Sigmoid colon (tissue), 4 donors: ENCODE results near the gene TCF3.

ENCODE experiments used
- CTCF ChIP-seq, 4 experiments: fragments of 450-650 bp in 3 of 4; fragments of 200-600 bp in 1 of 4; IDR thresholded peaks; one replicate each; pipeline ENCODE4 v1.5.1; 2016 to 2019; ENCODE audit warnings: antibody characterized with exemption in 4 of 4, mild to moderate bottlenecking in 3 of 4, moderate library complexity in 2 of 4
- EP300 ChIP-seq, 4 donors: sonication (generic); formaldehyde crosslinking; IDR thresholded peaks; one replicate each; pipeline ENCODE4 v1.6.1; 2017; ENCODE audit warnings: antibody characterized with exemption in 4 of 4
- POLR2A ChIP-seq, 2 donors: fragments of 450-650 bp; IDR thresholded peaks; one replicate each; pipeline ENCODE4 v1.6.1; 2016; ENCODE audit warnings: antibody characterized with exemption in 2 of 2, mild to moderate bottlenecking in 2 of 2, moderate library complexity in 2 of 2
- POLR2AphosphoS5 ChIP-seq, 4 donors: sonication (generic); formaldehyde crosslinking; IDR thresholded peaks; one replicate each; pipeline ENCODE4 v1.6.1; 2017; ENCODE audit warnings: antibody characterized with exemption in 4 of 4

- TF ChIP-seq CTCF (IDR thresholded peaks at IDR 0.05): no peak
- no peak for TF ChIP-seq POLR2A (IDR thresholded peaks at IDR 0.05)
- no peak for TF ChIP-seq POLR2AphosphoS5 (IDR thresholded peaks at IDR 0.05)
- no peak for TF ChIP-seq EP300 (IDR thresholded peaks at IDR 0.05)
Observed at GRCh38 chr19:1571358-1571757, 81.1 kb downstream of the TCF3 start.
